Transverse colon (tissue), 4 donors: ENCODE data around the gene LARGE1. TPM values are rescaled to one million over a fixed set of nuclear protein-coding genes. Genes with fewer than 3 reads are reported as not detected.

Experiments
- DNase-seq: peaks from one replicate; pipeline ENCODE4 v3.0.0-alpha.2; 2019
- H3K27ac ChIP-seq, 4 donors: fragments of 200-600 bp; sonication (generic); 2 replicates each; pipeline ENCODE4 v1.5.1; 2016 to 2018; ENCODE audit warnings: inconsistent platforms in 4 of 4
- H3K27me3 ChIP-seq: fragments of 200-600 bp; sonication (generic); 2 replicates; pipeline ENCODE4 v1.5.1; 2017; ENCODE audit warnings: inconsistent platforms
- H3K36me3 ChIP-seq, 4 donors: fragments of 200-600 bp; sonication (generic); 2 replicates each; pipeline ENCODE4 v1.5.1; 2017 to 2019; ENCODE audit warnings: inconsistent platforms in 4 of 4
- H3K4me1 ChIP-seq, 4 donors: fragments of 200-600 bp; sonication (generic); 2 replicates each; pipeline ENCODE4 v1.5.1; 2017 to 2020; ENCODE audit warnings: inconsistent platforms in 4 of 4
- H3K4me3 ChIP-seq, 4 donors: fragments of 200-600 bp; sonication (generic); 1 replicate in 1 of 4; 2 replicates in 3 of 4; pipeline versions ENCODE4 v1.5.1 to v1.6.1; 2017 to 2019; ENCODE audit warnings: inconsistent platforms in 4 of 4
- H3K9me3 ChIP-seq, 2 donors: fragments of 200-600 bp; sonication (generic); 2 replicates each; pipeline ENCODE4 v1.5.1; 2017 to 2019; ENCODE audit warnings: inconsistent platforms in 2 of 2
- EP300 ChIP-seq: sonication (generic); formaldehyde crosslinking; IDR thresholded peaks from one replicate; pipeline ENCODE4 v1.6.1; 2017; ENCODE audit warnings: antibody characterized with exemption, low read depth
- POLR2A ChIP-seq: fragments of 450-650 bp; IDR thresholded peaks from one replicate; pipeline ENCODE4 v1.6.1; 2016; ENCODE audit warnings: antibody characterized with exemption, mild to moderate bottlenecking, moderate library complexity
- POLR2AphosphoS5 ChIP-seq, 3 donors: sonication (generic); formaldehyde crosslinking; IDR thresholded peaks; one replicate each; pipeline ENCODE4 v1.6.1; 2016; ENCODE audit warnings: antibody characterized with exemption in 3 of 3
- WGBS, 2 donors: methylation state at CpG; one replicate each; pipeline ENCODE4 v1.1.5; 2018; ENCODE audit warnings: low coverage in 1 of 2; 5-methylcytosine and 5-hydroxymethylcytosine counted together
- in situ Hi-C, 4 donors: fragments of 200-750 bp; cut with MboI; loops; one replicate each; pipeline versions ENCODE4 v1.15.0 to v1.15.1; 2017; ENCODE audit warnings: low sequenced_read_pairs in 3 of 4, low pct_ligation_motif_present in 1 of 4, low pct_unique_long_range_greater_than_20kb in 1 of 4
- intact Hi-C: fragments of 100-400 bp; cut with DNase I; formaldehyde crosslinking; loops from one replicate; pipeline ENCODE4 v1.15.1; 2023; ENCODE audit warnings: low total_unique reads
- total RNA-seq, 4 donors: library from RNA; depleted of rRNA; stranded (reverse); fragments of >200 nt; gene quantifications; one replicate each; pipeline ENCODE4 v1.1.0, GENCODE V29; 2016
- TF ChIP-seq, protein P1 (sequence below), 5 experiments: fragments of 200-600 bp in 3 of 5; fragments of 450-650 bp in 2 of 5; sonication (generic) in 3 of 5; IDR thresholded peaks; 1 replicate in 2 of 5; 2 replicates in 3 of 5; pipeline ENCODE4 v1.5.1; 2016 to 2017; ENCODE audit warnings: antibody characterized with exemption in 5 of 5, inconsistent platforms in 3 of 5, mild to moderate bottlenecking in 2 of 5, moderate library complexity in 1 of 5

LARGE1 gene
- total RNA-seq, 4 donors from 2014 or later, result 46.5 to 304 (median 80.5) TPM

- Histone ChIP-seq H3K27ac (no peak overlapping the region), H3K36me3 (no peaks in the 10 kb centered on the region), H3K4me3 (no peak overlapping the region), H3K4me1 (no peaks in the 10 kb centered on the region), H3K9me3 (no peaks in the 10 kb centered on the region), H3K27me3 (no peaks in the 10 kb centered on the region)
- WGBS, 2 donors, result 95% methylated on average over 6 of the region's 6 CpGs; no CpG with 5 or more reads in 1 of the 2 donors
- intact Hi-C loops, result no loop called here
- no peak for DNase-seq
- in situ Hi-C loops, result loop anchor here in 1 of 4 donors (25.0 kb wide), 1 partner anchor 285 kb away; no protein-coding TSS in a partner anchor
- TF ChIP-seq EP300 (no peak), POLR2A (no peak), POLR2AphosphoS5 (IDR thresholded peaks at IDR 0.05) (no peak)
- TF ChIP-seq, protein P1, sequence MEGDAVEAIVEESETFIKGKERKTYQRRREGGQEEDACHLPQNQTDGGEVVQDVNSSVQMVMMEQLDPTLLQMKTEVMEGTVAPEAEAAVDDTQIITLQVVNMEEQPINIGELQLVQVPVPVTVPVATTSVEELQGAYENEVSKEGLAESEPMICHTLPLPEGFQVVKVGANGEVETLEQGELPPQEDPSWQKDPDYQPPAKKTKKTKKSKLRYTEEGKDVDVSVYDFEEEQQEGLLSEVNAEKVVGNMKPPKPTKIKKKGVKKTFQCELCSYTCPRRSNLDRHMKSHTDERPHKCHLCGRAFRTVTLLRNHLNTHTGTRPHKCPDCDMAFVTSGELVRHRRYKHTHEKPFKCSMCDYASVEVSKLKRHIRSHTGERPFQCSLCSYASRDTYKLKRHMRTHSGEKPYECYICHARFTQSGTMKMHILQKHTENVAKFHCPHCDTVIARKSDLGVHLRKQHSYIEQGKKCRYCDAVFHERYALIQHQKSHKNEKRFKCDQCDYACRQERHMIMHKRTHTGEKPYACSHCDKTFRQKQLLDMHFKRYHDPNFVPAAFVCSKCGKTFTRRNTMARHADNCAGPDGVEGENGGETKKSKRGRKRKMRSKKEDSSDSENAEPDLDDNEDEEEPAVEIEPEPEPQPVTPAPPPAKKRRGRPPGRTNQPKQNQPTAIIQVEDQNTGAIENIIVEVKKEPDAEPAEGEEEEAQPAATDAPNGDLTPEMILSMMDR (IDR thresholded peaks at IDR 0.05), result no peak
Measured at GRCh38 chr22:33597274-33597985, 322.8 kb downstream of the LARGE1 start.

DNA sequence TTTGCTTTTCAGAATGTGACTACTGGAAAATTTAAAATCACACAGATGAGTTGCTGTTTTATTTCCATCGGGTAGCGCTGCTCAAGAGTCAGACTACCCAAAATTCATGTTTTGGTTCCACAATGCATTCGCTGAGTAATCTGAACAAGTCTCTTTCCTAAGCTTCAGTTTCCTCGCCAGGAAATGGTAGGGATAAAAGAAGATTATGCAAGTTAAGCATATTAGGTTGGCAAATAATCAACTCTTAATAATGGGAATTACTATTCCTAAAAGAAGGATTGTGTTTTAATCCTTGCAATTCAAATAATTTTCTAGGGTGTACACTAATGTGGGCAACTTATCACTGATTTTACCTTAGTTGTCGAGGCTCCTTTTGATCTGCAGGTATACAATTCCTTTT is 326.5 kb downstream of the LARGE1 start:
- no peak overlapping the region for H3K4me3 ChIP-seq
- in situ Hi-C loops (loop anchor here in 1 of 4 donors (25.0 kb wide), 1 partner anchor 282 kb away; no protein-coding TSS in a partner anchor), intact Hi-C loops (no loop called here)
- TF ChIP-seq EP300 (no peak), POLR2A (no peak), POLR2AphosphoS5 (IDR thresholded peaks at IDR 0.05) (no peak)
- TF ChIP-seq, protein P1 (IDR thresholded peaks at IDR 0.05), result no peak
- H3K9me3 ChIP-seq, result no peaks in the 10 kb centered on the region
- no peaks in the 10 kb centered on the region for H3K36me3 ChIP-seq
- WGBS, 2 donors, result 92 to 93% methylated on average over 5 of the region's 5 CpGs
- H3K27me3 ChIP-seq, result no peaks in the 10 kb centered on the region
- no peaks in the 10 kb centered on the region for H3K4me1 ChIP-seq
- no peak overlapping the region for H3K27ac ChIP-seq
- no peak for DNase-seq

GRCh38 chr22:33591946-33592345 is 328.3 kb downstream of the LARGE1 start:
- H3K27me3 ChIP-seq, result no peaks in the 10 kb centered on the region
- H3K27ac ChIP-seq, result no peak overlapping the region
- TF ChIP-seq, protein P1 (IDR thresholded peaks at IDR 0.05), result no peak
- no peak for TF ChIP-seq POLR2AphosphoS5 (IDR thresholded peaks at IDR 0.05)
- TF ChIP-seq POLR2A, result no peak
- no peak for TF ChIP-seq EP300
- intact Hi-C loops, result no loop called here
- H3K4me3 ChIP-seq, result no peak overlapping the region
- no peaks in the 10 kb centered on the region for H3K9me3 ChIP-seq
- in situ Hi-C loops, result loop anchor here in 1 of 4 donors (25.0 kb wide), 1 partner anchor 280 kb away; no protein-coding TSS in a partner anchor
- no peaks in the 10 kb centered on the region for H3K4me1 ChIP-seq
- no peaks in the 10 kb centered on the region for H3K36me3 ChIP-seq
- no peak for DNase-seq

DNA sequence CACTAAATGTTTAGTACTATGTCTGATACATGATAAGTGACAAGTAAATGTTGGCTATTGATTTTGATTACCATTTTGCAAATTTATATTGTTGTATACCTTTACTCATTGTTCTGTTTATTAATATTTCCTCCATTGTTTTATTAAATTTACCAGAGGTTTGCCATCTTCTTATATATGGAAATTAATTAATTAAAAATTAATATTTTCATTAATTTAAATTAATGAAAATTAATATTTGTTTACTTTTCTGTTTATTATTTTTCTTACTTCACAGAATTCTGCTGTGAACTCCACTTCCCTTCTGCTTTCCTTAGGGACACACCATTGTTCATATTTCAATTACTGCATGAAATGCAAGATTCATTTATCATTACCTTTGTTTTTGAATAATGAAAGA is 331.0 kb downstream of the LARGE1 start:
- H3K36me3 ChIP-seq, result no peaks in the 10 kb centered on the region
- H3K9me3 ChIP-seq, result no peaks in the 10 kb centered on the region
- TF ChIP-seq POLR2A (no peak), POLR2AphosphoS5 (IDR thresholded peaks at IDR 0.05) (no peak), EP300 (no peak)
- TF ChIP-seq, protein P1 (IDR thresholded peaks at IDR 0.05), result no peak
- H3K4me1 ChIP-seq, result no peaks in the 10 kb centered on the region
- no peak for DNase-seq
- no peak overlapping the region for H3K4me3 ChIP-seq
- in situ Hi-C loops (loop anchor here in 1 of 4 donors (25.0 kb wide), 1 partner anchor 277 kb away; no protein-coding TSS in a partner anchor), intact Hi-C loops (no loop called here)
- H3K27ac ChIP-seq, result no peak overlapping the region
- H3K27me3 ChIP-seq, result no peaks in the 10 kb centered on the region
